ENCODE data around the gene ZNF654.
"Not testable (repeated sequence)": the region's sequence is repeated elsewhere in the genome, so short reads cannot be mapped to it uniquely, and the experiment has no call there.

The ZNF654 gene

DNA sequence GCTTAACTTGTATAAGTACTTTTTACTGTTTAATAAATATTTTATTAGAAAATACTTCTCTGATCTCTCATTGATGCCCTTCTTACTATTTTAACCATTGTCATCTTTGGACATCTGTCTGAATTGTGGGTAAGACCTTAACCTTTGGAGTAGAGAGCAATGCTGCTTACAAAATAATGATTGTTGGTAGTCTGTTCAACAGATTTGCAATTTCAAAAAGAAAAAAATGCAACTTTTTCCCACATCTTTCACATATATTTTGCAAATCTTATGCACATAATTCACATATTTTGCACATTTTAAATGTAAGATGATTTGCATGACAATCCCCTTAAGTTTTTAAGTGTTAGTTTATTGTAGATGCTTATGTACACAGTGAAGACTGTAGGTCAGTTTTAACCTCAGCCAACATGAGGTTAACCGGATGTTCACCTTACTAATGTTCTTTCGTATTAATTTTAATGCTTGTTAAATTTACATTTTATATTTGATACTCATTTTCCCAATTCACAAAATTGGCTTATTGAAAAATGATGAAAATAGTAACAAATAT is 107.4 kb downstream of the ZNF654 start:
- TF ChIP-seq, protein P1, sequence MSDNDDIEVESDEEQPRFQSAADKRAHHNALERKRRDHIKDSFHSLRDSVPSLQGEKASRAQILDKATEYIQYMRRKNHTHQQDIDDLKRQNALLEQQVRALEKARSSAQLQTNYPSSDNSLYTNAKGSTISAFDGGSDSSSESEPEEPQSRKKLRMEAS (IDR thresholded peaks at IDR 0.05; ENCODE audit: low read depth, low read length), result no peak
- TF ChIP-seq MYC (IDR thresholded peaks at IDR 0.05; ENCODE audit: low read depth, low read length) (no peak), POLR2A (IDR thresholded peaks at IDR 0.05; ENCODE audit: extremely low read depth, insufficient read length) (no peak)
- TF ChIP-seq, protein P2, sequence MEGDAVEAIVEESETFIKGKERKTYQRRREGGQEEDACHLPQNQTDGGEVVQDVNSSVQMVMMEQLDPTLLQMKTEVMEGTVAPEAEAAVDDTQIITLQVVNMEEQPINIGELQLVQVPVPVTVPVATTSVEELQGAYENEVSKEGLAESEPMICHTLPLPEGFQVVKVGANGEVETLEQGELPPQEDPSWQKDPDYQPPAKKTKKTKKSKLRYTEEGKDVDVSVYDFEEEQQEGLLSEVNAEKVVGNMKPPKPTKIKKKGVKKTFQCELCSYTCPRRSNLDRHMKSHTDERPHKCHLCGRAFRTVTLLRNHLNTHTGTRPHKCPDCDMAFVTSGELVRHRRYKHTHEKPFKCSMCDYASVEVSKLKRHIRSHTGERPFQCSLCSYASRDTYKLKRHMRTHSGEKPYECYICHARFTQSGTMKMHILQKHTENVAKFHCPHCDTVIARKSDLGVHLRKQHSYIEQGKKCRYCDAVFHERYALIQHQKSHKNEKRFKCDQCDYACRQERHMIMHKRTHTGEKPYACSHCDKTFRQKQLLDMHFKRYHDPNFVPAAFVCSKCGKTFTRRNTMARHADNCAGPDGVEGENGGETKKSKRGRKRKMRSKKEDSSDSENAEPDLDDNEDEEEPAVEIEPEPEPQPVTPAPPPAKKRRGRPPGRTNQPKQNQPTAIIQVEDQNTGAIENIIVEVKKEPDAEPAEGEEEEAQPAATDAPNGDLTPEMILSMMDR (IDR thresholded peaks at IDR 0.05; ENCODE audit: low read depth, low read length), result no peak
- DNase-seq (ENCODE audit: low read depth), result no peak
- no peak overlapping the region for H3K4me3 ChIP-seq (ENCODE audit: low read depth, low read length)

DNA sequence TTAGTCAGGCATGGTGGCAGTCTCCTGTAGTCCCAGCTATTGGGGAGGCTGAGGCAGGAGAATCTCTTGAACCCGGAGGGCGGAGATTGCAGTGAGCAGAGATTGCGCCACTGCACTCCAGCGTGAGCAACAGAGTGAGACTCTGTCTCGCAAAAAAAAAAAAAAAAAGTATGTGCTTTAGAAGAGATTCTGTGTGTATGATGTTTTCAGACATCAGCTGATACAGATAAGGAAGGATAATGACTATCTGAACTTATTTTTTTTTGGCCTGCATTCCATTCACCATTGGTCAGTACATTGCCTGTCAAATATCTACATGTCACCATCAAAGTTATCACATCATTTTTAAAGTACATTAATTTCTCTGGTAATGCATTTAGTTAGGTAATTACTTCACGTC is 108.1 kb downstream of the ZNF654 start:
- H3K4me3 ChIP-seq (ENCODE audit: low read depth, low read length), result no peak overlapping the region
- no peak for DNase-seq (ENCODE audit: low read depth)
- TF ChIP-seq, protein P2 (IDR thresholded peaks at IDR 0.05; ENCODE audit: low read depth, low read length), result no peak
- TF ChIP-seq, protein P1 (IDR thresholded peaks at IDR 0.05; ENCODE audit: low read depth, low read length), result no peak
- TF ChIP-seq MYC (IDR thresholded peaks at IDR 0.05; ENCODE audit: low read depth, low read length), result no peak
- TF ChIP-seq POLR2A (IDR thresholded peaks at IDR 0.05; ENCODE audit: extremely low read depth, insufficient read length), result no peak

DNA sequence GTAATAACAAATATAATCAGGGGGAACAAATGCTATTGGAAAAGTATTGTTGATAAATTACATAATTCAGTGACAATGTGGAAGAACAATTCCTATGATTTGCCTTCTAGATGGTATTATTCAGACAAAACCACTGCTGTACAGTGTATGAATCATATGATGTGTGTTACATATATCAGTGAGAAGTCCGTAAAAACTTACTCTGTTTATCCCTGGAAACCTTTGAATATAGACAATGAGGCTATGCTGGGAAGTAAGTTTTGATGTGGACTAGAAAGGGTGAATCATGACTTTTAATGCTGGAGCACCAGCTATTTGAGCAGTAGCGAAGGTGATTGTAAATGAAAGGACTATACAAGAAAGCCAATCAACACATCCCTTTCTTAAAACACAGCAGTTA is 108.6 kb downstream of the ZNF654 start:
- TF ChIP-seq POLR2A (IDR thresholded peaks at IDR 0.05; ENCODE audit: extremely low read depth, insufficient read length) (no peak), MYC (IDR thresholded peaks at IDR 0.05; ENCODE audit: low read depth, low read length) (no peak)
- TF ChIP-seq, protein P2 (IDR thresholded peaks at IDR 0.05; ENCODE audit: low read depth, low read length), result no peak
- TF ChIP-seq, protein P1 (IDR thresholded peaks at IDR 0.05; ENCODE audit: low read depth, low read length), result no peak
- H3K4me3 ChIP-seq (ENCODE audit: low read depth, low read length), result no peak overlapping the region
- no peak for DNase-seq (ENCODE audit: low read depth)

DNA sequence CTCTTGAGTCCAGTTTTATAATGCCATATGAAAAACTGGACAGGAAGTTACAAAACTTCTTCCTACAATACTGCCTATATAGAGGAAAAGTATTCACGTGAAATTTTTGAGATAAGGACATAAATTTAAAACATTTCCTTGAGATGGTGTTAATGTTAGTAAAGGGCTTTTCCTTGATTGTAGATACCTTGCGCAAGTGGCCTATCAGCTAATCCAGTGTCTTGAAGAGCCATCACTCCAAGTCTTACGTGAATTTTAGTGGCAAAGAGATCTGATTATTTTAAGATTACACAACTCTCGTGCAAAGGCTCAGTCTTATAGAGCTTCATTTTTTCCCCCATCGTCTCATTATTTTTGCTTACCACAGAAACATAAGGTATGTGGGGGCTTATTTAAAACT is 109.1 kb downstream of the ZNF654 start:
- TF ChIP-seq MYC (IDR thresholded peaks at IDR 0.05; ENCODE audit: low read depth, low read length), result no peak
- TF ChIP-seq POLR2A (IDR thresholded peaks at IDR 0.05; ENCODE audit: extremely low read depth, insufficient read length), result no peak
- TF ChIP-seq, protein P2 (IDR thresholded peaks at IDR 0.05; ENCODE audit: low read depth, low read length), result no peak
- TF ChIP-seq, protein P1 (IDR thresholded peaks at IDR 0.05; ENCODE audit: low read depth, low read length), result no peak
- DNase-seq (ENCODE audit: low read depth), result no peak
- H3K4me3 ChIP-seq (ENCODE audit: low read depth, low read length), result no peak overlapping the region

DNA sequence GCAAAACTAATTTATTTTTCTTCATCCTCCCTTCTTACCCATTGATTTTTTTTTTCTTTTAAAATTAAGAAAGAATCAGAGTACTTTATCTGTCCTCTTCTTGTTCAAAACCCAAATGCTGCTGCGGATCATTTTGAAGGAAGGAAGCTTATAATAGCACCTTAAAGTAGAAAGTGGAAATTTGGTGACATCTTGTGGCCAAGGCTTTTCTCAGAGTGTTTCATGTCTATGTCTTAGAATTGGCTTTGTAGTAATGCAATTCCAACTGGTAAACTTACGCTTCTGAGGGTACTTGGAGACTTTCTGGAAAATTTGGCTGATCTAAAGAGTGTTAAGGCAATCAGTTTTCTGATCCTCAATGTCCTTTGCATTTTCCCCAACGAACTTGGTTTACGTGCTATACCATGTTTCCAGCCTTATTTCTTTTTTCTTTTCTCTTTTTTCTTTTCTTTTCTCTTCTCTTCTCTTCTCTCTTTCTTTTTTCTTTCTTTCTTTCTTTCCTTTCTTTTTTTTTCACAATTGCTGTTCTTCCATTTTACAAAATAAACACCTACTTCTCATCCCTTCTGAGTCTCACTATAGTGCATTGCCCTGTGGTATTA is 121.4 kb downstream of the ZNF654 start:
- peak; percentile 67 for DNase-seq (ENCODE audit: low read depth)
- no peak overlapping the region for H3K4me3 ChIP-seq (ENCODE audit: low read depth, low read length)
- TF ChIP-seq, protein P2 (IDR thresholded peaks at IDR 0.05; ENCODE audit: low read depth, low read length), result peak; percentile 39
- TF ChIP-seq MYC (IDR thresholded peaks at IDR 0.05; ENCODE audit: low read depth, low read length), result no peak

DNA sequence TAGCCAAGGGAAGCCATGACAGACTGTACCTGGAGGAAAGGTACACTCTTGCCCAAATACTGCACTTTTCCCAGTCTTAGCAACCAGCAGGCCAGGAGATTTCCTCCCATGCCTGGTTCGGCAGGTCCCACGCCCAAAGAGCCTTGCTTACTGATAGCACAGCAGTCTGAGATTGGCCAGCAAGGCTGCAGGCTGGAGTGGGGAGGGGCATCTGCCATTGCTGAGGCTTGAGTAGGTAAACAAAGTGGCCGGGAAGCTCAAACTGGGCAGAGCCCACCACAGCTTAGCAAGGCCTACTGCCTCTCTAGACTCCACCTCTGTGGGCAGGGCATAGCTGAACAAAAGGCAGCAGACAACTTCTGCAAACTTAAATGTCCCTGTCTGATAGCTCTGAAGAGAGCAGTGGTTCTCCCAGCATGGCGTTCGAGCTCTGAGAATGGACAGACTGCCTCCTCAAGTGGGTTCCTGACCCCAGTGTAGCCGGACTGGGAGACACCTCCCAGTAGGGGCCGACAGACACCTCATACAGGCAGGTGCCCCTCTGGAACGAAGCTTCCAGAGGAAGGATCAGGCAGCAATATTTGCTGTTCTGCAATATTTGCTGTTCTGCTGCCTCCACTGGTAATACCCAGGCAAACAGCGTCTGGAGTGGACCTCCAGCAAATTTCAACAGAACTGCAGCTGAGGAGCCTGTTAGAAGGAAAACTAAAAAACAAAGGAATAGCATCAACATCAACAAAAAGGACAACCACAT is 123.3 kb downstream of the ZNF654 start:
- not testable (repeated sequence) for DNase-seq (ENCODE audit: low read depth); H3K4me3 ChIP-seq (ENCODE audit: low read depth, low read length)
